Measurements from ENCODE around the gene SESTD1. TPM values are rescaled to one million over a fixed set of nuclear protein-coding genes. Genes with fewer than 3 reads are reported as not detected.
A peak's percentile ranks its signal among the peaks of the same experiment; 100 is the strongest.

The SESTD1 gene
- total and polyA plus RNA-seq, 2 of the 13 experiments (the other 11 are each of a cell fraction or from before 2014, with no cell fraction given): 74.4 to 101 TPM

DNA sequence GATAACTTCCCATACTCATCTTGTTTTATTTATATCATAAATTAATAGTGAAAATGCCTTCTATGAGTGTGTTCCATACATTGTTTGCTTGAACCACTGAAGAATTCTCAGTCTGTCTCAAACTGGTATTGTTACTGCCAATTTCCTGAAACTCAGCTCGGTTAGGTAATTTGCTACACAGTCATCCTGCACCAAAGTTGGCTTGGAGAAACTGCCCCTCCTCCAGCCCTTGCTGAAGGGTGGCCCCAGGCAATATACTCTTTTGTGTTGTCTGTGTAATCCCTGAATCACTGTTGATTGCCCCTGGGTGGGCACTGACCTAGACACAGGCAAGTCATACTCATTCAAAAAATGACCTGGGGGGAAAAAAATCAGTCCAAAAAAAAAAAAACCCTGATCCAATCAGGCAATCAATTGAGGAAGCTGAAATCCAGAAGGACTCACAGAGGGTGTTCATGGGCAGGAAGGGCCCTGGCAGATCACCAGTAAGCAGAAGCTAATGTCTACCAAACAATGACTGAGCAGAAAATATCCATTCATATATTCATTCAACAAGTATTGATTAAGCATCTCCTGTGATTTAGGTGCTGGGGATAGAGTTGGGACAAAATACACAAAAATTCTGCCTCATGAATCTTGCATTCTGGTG is 3.8 kb upstream of the SESTD1 start (continued):
- TF ChIP-seq, protein P1, sequence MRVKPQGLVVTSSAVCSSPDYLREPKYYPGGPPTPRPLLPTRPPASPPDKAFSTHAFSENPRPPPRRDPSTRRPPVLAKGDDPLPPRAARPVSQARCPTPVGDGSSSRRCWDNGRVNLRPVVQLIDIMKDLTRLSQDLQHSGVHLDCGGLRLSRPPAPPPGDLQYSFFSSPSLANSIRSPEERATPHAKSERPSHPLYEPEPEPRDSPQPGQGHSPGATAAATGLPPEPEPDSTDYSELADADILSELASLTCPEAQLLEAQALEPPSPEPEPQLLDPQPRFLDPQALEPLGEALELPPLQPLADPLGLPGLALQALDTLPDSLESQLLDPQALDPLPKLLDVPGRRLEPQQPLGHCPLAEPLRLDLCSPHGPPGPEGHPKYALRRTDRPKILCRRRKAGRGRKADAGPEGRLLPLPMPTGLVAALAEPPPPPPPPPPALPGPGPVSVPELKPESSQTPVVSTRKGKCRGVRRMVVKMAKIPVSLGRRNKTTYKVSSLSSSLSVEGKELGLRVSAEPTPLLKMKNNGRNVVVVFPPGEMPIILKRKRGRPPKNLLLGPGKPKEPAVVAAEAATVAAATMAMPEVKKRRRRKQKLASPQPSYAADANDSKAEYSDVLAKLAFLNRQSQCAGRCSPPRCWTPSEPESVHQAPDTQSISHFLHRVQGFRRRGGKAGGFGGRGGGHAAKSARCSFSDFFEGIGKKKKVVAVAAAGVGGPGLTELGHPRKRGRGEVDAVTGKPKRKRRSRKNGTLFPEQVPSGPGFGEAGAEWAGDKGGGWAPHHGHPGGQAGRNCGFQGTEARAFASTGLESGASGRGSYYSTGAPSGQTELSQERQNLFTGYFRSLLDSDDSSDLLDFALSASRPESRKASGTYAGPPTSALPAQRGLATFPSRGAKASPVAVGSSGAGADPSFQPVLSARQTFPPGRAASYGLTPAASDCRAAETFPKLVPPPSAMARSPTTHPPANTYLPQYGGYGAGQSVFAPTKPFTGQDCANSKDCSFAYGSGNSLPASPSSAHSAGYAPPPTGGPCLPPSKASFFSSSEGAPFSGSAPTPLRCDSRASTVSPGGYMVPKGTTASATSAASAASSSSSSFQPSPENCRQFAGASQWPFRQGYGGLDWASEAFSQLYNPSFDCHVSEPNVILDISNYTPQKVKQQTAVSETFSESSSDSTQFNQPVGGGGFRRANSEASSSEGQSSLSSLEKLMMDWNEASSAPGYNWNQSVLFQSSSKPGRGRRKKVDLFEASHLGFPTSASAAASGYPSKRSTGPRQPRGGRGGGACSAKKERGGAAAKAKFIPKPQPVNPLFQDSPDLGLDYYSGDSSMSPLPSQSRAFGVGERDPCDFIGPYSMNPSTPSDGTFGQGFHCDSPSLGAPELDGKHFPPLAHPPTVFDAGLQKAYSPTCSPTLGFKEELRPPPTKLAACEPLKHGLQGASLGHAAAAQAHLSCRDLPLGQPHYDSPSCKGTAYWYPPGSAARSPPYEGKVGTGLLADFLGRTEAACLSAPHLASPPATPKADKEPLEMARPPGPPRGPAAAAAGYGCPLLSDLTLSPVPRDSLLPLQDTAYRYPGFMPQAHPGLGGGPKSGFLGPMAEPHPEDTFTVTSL (CRISPR knock-in tag; IDR thresholded peaks at IDR 0.05; ENCODE audit: borderline replicate concordance): 0 out of 2 replicates have a peak, but pooled peaks have one; percentile 47
- TF ChIP-seq, protein P2, sequence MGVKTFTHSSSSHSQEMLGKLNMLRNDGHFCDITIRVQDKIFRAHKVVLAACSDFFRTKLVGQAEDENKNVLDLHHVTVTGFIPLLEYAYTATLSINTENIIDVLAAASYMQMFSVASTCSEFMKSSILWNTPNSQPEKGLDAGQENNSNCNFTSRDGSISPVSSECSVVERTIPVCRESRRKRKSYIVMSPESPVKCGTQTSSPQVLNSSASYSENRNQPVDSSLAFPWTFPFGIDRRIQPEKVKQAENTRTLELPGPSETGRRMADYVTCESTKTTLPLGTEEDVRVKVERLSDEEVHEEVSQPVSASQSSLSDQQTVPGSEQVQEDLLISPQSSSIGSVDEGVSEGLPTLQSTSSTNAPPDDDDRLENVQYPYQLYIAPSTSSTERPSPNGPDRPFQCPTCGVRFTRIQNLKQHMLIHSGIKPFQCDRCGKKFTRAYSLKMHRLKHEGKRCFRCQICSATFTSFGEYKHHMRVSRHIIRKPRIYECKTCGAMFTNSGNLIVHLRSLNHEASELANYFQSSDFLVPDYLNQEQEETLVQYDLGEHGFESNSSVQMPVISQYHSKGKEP (CRISPR knock-in tag; IDR thresholded peaks at IDR 0.05): no peak
- no peak for TF ChIP-seq SMYD3 (CRISPR knock-in tag; IDR thresholded peaks at IDR 0.05)
- no peak for TF ChIP-seq HNRNPUL1 (IDR thresholded peaks at IDR 0.05; ENCODE audit: low read depth, low read length)
- 0 out of 2 replicates have a peak, but pooled peaks have one; percentile 17 for TF ChIP-seq KAT7 (CRISPR knock-in tag; IDR thresholded peaks at IDR 0.05; ENCODE audit: borderline replicate concordance)
- no peak for TF ChIP-seq ZFP37 (CRISPR knock-in tag; IDR thresholded peaks at IDR 0.05; ENCODE audit: borderline replicate concordance)
- TF ChIP-seq ZMYM3 (CRISPR knock-in tag; IDR thresholded peaks at IDR 0.05): no peak
- TF ChIP-seq ZNF850 (CRISPR knock-in tag; conservative IDR thresholded peaks at IDR 0.05): no peak
- no peak for TF ChIP-seq ZNF724P (CRISPR knock-in tag; IDR thresholded peaks at IDR 0.05; ENCODE audit: borderline replicate concordance)
- peak; percentile 32; the same call in 1 of the 2 replicates for TF ChIP-seq HMG20A (CRISPR knock-in tag; IDR thresholded peaks at IDR 0.05; ENCODE audit: borderline replicate concordance)
- TF ChIP-seq RFXANK (CRISPR knock-in tag; IDR thresholded peaks at IDR 0.05): no peak
- TF ChIP-seq NFE2L2 (IDR thresholded peaks at IDR 0.05; ENCODE audit: low read length): 0 out of 2 replicates have a peak, but pooled peaks have one; percentile 22
- TF ChIP-seq PTBP1 (IDR thresholded peaks at IDR 0.05; ENCODE audit: low read depth, low read length, poor library complexity, severe bottlenecking): no peak
- TF ChIP-seq NBN (conservative IDR thresholded peaks at IDR 0.05): no peak
- TF ChIP-seq, protein P3, sequence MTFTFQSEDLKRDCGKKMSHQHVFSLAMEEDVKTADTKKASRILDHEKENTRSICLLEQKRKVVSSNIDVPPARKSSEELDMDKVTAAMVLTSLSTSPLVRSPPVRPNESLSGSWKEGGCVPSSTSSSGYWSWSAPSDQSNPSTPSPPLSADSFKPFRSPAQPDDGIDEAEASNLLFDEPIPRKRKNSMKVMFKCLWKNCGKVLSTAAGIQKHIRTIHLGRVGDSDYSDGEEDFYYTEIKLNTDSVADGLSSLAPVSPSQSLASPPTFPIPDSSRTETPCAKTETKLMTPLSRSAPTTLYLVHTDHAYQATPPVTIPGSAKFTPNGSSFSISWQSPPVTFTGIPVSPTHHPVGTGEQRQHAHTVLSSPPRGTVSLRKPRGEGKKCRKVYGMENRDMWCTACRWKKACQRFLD (CRISPR knock-in tag; IDR thresholded peaks at IDR 0.05; ENCODE audit: borderline replicate concordance): no peak
- no peak for TF ChIP-seq ZNF20 (CRISPR knock-in tag; IDR thresholded peaks at IDR 0.05)
- 0 out of 2 replicates have a peak, but pooled peaks have one; percentile 47 for TF ChIP-seq ZNF331 (CRISPR knock-in tag; IDR thresholded peaks at IDR 0.05)
- no peak for TF ChIP-seq MYC (CRISPR knock-in tag; IDR thresholded peaks at IDR 0.05; ENCODE audit: borderline replicate concordance)
- TF ChIP-seq, protein P4, sequence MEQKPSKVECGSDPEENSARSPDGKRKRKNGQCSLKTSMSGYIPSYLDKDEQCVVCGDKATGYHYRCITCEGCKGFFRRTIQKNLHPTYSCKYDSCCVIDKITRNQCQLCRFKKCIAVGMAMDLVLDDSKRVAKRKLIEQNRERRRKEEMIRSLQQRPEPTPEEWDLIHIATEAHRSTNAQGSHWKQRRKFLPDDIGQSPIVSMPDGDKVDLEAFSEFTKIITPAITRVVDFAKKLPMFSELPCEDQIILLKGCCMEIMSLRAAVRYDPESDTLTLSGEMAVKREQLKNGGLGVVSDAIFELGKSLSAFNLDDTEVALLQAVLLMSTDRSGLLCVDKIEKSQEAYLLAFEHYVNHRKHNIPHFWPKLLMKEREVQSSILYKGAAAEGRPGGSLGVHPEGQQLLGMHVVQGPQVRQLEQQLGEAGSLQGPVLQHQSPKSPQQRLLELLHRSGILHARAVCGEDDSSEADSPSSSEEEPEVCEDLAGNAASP (CRISPR knock-in tag; IDR thresholded peaks at IDR 0.05; ENCODE audit: borderline replicate concordance): 0 out of 2 replicates have a peak, but pooled peaks have one; percentile 20
- no peak for TF ChIP-seq ZFP1 (CRISPR knock-in tag; IDR thresholded peaks at IDR 0.05)
- no peak for TF ChIP-seq GABPA (IDR thresholded peaks at IDR 0.05; ENCODE audit: low read depth, low read length)
- no peak for TF ChIP-seq GABPA (CRISPR knock-in tag; IDR thresholded peaks at IDR 0.05; ENCODE audit: low read depth)

Measured in HepG2 (cell line).